MCF 10A (cell line): ENCODE measurements around the gene ZDHHC5. TPM values are rescaled to one million over a fixed set of nuclear protein-coding genes. Genes with fewer than 3 reads are reported as not detected.
A peak's percentile ranks its signal among the peaks of the same experiment; 100 is the strongest.

Source experiments
- BruUV-seq: library from RNA; stranded (reverse); fragments of 400-500 nt; replicated peaks from 2 replicates; lab custom pipeline; 2021; lab: Mats Ljungman, UMichigan
- CTCF ChIA-PET: fragments of 300-600 bp; sonication (Branson Sonifier 250); formaldehyde crosslinking; extraction: SDS; loops from one replicate; lab custom pipeline; 2021; ENCODE audit warnings: antibody characterized with exemption, inconsistent platforms; lab: Yijun Ruan, JAX
- POLR2A ChIA-PET: fragments of 300-600, 350-650 bp; sonication (Branson Sonifier 250); formaldehyde crosslinking; extraction: SDS; loops from one replicate; lab custom pipeline; 2020; ENCODE audit warnings: antibody characterized with exemption, inconsistent platforms; lab: Yijun Ruan, JAX
- DNase-seq: peaks from one replicate; pipeline ENCODE4 v3.0.0-alpha.2; 2018; ENCODE audit not compliant: unreplicated experiment
- H3K27ac Mint-ChIP-seq: one replicate; pipeline ENCODE4 v1.8.0; 2022; ENCODE audit warnings: mild to moderate bottlenecking, low read depth, mixed read lengths; ENCODE audit not compliant: unreplicated experiment
- H3K27me3 Mint-ChIP-seq: one replicate; pipeline ENCODE4 v1.8.0; 2022; ENCODE audit warnings: mixed read lengths; ENCODE audit not compliant: insufficient read depth, unreplicated experiment
- H3K36me3 Mint-ChIP-seq: one replicate; pipeline ENCODE4 v1.8.0; 2022; ENCODE audit warnings: mild to moderate bottlenecking, moderate library complexity, mixed read lengths; ENCODE audit not compliant: insufficient read depth, unreplicated experiment
- H3K4me1 Mint-ChIP-seq: one replicate; pipeline ENCODE4 v1.8.0; 2022; ENCODE audit warnings: mixed read lengths; ENCODE audit not compliant: insufficient read depth, unreplicated experiment
- H3K4me3 Mint-ChIP-seq: one replicate; pipeline ENCODE4 v1.8.0; 2022; ENCODE audit warnings: mild to moderate bottlenecking, moderate library complexity, mixed read lengths; ENCODE audit not compliant: unreplicated experiment
- H3K9me3 Mint-ChIP-seq: one replicate; pipeline ENCODE4 v1.8.0; 2022; ENCODE audit warnings: mixed read lengths; ENCODE audit not compliant: unreplicated experiment
- intact Hi-C: fragments of 100-400 bp; cut with micrococcal nuclease; formaldehyde crosslinking; loops from 2 replicates; pipeline ENCODE4 v1.14.1; 2022
- total RNA-seq: library from RNA; stranded (reverse); gene quantifications from 2 replicates; pipeline ENCODE4 v1.2.3, GENCODE V29; 2022
- TF ChIP-seq, protein P1 (sequence below): fragments of 200-600 bp; IDR thresholded peaks from one replicate; pipeline ENCODE4 v1.8.0; 2022; ENCODE audit warnings: antibody characterized with exemption, mild to moderate bottlenecking; ENCODE audit not compliant: unreplicated experiment

ZDHHC5 gene
- total RNA-seq, 1 experiment from 2014 or later, result 73.8 TPM

GRCh38 chr11:57635246-57635645, 32.7 kb upstream of the ZDHHC5 start:
- DNase-seq, result no peak
- Mint-ChIP-seq H3K4me3 (no peak overlapping the region), H3K27ac (no peak overlapping the region), H3K27me3 (peaks cover 20% of the 10 kb centered on the region), H3K9me3 (no peaks in the 10 kb centered on the region), H3K36me3 (peaks cover 13% of the 10 kb centered on the region), H3K4me1 (peaks cover 5% of the 10 kb centered on the region)
- ChIA-PET CTCF (interaction anchor here (0.6 to 13.5 kb wide), 10 partner anchors 9 to 933 kb away, joined by 3 to 198 read pairs (median 4); partner anchors contain the start of genes RTN4RL2 and UBE2L6), POLR2A (interaction anchor here (1.1 kb wide), 2 partner anchors 9 to 68 kb away, joined by 3 read pairs; partner anchors contain the start of gene UBE2L6)
- intact Hi-C loops, result no loop called here
- TF ChIP-seq, protein P1, sequence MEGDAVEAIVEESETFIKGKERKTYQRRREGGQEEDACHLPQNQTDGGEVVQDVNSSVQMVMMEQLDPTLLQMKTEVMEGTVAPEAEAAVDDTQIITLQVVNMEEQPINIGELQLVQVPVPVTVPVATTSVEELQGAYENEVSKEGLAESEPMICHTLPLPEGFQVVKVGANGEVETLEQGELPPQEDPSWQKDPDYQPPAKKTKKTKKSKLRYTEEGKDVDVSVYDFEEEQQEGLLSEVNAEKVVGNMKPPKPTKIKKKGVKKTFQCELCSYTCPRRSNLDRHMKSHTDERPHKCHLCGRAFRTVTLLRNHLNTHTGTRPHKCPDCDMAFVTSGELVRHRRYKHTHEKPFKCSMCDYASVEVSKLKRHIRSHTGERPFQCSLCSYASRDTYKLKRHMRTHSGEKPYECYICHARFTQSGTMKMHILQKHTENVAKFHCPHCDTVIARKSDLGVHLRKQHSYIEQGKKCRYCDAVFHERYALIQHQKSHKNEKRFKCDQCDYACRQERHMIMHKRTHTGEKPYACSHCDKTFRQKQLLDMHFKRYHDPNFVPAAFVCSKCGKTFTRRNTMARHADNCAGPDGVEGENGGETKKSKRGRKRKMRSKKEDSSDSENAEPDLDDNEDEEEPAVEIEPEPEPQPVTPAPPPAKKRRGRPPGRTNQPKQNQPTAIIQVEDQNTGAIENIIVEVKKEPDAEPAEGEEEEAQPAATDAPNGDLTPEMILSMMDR, result no peak
- BruUV-seq, result no TSS peak

- intact Hi-C loops, result no loop called here
- DNase-seq, result no peak
- BruUV-seq, result no TSS peak
- ChIA-PET CTCF (interaction anchor here (0.8 to 13.5 kb wide), 7 partner anchors 69 to 289 kb away, joined by 3 to 198 read pairs (median 5); partner anchors contain the start of genes RTN4RL2 and UBE2L6), POLR2A (interaction anchor here (1.3 to 1.6 kb wide), 2 partner anchors 69 to 108 kb away, joined by 3 to 4 read pairs; no protein-coding TSS in a partner anchor)
- H3K4me1 Mint-ChIP-seq, result peaks cover 5% of the 10 kb centered on the region
- TF ChIP-seq, protein P1, result no peak
- peaks cover 24% of the 10 kb centered on the region for H3K36me3 Mint-ChIP-seq
- no peaks in the 10 kb centered on the region for H3K27me3 Mint-ChIP-seq
- peak overlapping the region; percentile 92 for H3K4me3 Mint-ChIP-seq
- H3K9me3 Mint-ChIP-seq, result no peaks in the 10 kb centered on the region
- peak overlapping the region; percentile 96 for H3K27ac Mint-ChIP-seq
Measured at GRCh38 chr11:57637626-57638004, 30.3 kb upstream of the ZDHHC5 start.

DNA sequence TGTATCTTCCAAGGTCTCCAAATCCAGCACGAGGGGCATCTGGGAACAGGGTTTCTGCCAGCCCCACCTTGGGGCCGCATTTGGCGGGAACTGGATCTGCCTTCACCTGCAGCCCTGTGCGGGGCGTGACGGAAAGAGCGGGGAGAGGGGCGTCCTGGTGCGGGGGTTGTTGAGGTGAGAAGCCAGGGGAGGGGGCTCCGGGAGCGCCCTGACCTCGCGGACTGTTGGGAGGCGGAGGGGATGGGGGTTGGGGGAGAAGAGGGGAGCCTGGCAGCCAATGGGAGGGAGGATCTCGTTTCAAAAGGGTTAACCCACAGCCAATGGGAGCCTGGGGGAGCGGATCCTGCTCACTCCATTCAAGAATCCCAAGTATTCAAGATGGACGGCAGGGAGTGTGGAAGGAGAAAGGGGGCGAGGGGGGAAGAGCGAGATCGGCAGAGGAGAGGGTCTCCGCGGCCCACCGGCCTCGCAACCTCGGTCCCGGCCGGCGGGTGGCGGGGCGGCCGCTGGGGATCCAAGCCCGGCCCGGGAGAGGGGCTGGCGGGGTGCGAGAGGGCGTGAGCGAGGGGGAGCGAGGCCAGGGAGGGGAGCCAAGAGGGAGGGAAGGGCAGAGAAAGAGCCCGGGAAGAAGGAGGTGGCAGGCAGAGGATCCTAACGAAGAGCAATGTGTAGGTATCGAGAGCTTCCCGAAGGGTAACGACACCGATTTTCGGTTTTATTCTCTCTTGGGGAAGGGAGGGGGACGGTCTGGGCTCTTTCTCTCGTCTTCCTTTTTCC, 29.7 kb upstream of the ZDHHC5 start:
- peak overlapping the region; percentile 92 for H3K4me3 Mint-ChIP-seq
- peak; percentile 87 for DNase-seq
- H3K4me1 Mint-ChIP-seq, result peaks cover 5% of the 10 kb centered on the region

More for the DNA sequence above, 29.7 kb upstream of the ZDHHC5 start:
- CTCF ChIA-PET, result interaction anchor here (0.5 to 13.5 kb wide), 12 partner anchors 7 to 293 kb away, joined by 3 to 315 read pairs (median 4); partner anchors contain the start of genes RTN4RL2 and UBE2L6
- peak overlapping the region; percentile 96 for H3K27ac Mint-ChIP-seq
- no peaks in the 10 kb centered on the region for H3K27me3 Mint-ChIP-seq
- TF ChIP-seq, protein P1, result no peak
- H3K36me3 Mint-ChIP-seq, result peaks cover 24% of the 10 kb centered on the region
- no TSS peak for BruUV-seq
- no peaks in the 10 kb centered on the region for H3K9me3 Mint-ChIP-seq
- intact Hi-C loops, result no loop called here
- POLR2A ChIA-PET, result interaction anchor here (0.7 to 4.2 kb wide), 5 partner anchors 15 to 181 kb away, joined by 3 to 31 read pairs (median 3); partner anchors contain the start of gene UBE2L6
